Omental fat pad (tissue), 4 donors: ENCODE measurements around the gene PNLIPRP3. TPM values are rescaled to one million over a fixed set of nuclear protein-coding genes. Genes with fewer than 3 reads are reported as not detected.

ENCODE experiments used
- ATAC-seq: fragments of 150-250 bp; one replicate; pipeline ENCODE4 v1.9.1; 2016; ENCODE audit warnings: mild to moderate bottlenecking, moderate library complexity; ENCODE audit not compliant: low FRiP score
- DNase-seq: peaks from one replicate; pipeline ENCODE4 v3.0.0-alpha.2; 2019; ENCODE audit warnings: low spot score
- total RNA-seq, 4 donors: library from RNA; depleted of rRNA; stranded (reverse); fragments of >200 nt; gene quantifications; one replicate each; pipeline ENCODE4 v1.1.0, GENCODE V29; 2016
- TF ChIP-seq, protein P1 (sequence below), 3 donors: fragments of 450-650 bp; IDR thresholded peaks; one replicate each; pipeline ENCODE4 v1.5.1; 2016 to 2017; ENCODE audit warnings: antibody characterized with exemption in 3 of 3, mild to moderate bottlenecking in 3 of 3, moderate library complexity in 2 of 3

PNLIPRP3 gene
- total RNA-seq, 4 donors from 2014 or later: 0.31 to 0.63 TPM; not detected in 2

DNA sequence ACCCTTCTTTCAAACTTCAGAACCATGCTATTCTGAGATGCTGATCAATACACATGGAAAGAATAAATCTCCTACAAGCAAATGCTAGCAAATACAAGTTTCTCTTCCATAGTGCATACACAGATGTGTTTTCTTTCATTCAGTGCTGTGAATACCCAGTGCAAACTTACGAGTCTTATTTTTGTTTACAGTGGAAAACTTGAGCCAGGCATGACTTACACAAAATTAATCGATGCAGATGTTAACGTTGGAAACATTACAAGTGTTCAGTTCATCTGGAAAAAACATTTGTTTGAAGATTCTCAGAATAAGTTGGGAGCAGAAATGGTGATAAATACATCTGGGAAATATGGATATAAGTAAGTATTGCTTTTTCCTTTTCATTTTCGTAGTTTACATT, 48.8 kb downstream of the PNLIPRP3 start:
- ATAC-seq: no peak
- TF ChIP-seq, protein P1, sequence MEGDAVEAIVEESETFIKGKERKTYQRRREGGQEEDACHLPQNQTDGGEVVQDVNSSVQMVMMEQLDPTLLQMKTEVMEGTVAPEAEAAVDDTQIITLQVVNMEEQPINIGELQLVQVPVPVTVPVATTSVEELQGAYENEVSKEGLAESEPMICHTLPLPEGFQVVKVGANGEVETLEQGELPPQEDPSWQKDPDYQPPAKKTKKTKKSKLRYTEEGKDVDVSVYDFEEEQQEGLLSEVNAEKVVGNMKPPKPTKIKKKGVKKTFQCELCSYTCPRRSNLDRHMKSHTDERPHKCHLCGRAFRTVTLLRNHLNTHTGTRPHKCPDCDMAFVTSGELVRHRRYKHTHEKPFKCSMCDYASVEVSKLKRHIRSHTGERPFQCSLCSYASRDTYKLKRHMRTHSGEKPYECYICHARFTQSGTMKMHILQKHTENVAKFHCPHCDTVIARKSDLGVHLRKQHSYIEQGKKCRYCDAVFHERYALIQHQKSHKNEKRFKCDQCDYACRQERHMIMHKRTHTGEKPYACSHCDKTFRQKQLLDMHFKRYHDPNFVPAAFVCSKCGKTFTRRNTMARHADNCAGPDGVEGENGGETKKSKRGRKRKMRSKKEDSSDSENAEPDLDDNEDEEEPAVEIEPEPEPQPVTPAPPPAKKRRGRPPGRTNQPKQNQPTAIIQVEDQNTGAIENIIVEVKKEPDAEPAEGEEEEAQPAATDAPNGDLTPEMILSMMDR (IDR thresholded peaks at IDR 0.05): no peak
- DNase-seq: no peak

DNA sequence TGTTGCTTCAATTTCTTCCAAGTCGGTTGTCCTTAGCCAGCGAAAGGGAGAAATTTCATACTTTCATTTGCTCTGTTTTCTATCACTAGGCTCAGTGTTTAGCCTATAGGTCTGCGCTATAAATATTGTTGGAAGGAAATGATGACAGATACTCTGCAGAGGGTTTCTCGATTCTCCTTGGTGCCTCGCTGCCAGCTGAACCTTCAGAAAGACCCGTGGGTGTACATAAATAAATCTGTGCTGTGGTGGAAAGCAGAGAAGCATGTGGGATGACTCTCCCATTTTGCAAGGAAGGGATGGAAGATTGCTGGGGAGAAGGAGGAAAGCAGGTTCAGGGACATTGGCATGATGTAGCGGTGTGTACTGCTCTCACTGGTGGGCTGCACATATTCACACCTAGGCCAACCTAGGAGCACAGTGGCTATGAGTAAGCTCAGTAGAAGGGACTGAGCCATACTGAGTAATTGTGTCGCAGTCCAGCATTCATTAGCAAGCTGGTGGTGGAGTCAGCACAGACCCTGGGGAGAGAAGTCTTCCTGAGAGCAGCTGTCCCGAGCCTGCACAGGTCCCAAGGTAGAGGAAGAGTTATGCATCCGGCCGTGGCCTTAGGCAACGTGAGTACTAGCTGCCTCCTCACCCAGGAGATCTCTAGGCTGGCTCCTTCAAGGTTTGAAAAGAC, 50.5 kb downstream of the PNLIPRP3 start:
- TF ChIP-seq, protein P1 (IDR thresholded peaks at IDR 0.05): no peak
- ATAC-seq: no peak

DNA sequence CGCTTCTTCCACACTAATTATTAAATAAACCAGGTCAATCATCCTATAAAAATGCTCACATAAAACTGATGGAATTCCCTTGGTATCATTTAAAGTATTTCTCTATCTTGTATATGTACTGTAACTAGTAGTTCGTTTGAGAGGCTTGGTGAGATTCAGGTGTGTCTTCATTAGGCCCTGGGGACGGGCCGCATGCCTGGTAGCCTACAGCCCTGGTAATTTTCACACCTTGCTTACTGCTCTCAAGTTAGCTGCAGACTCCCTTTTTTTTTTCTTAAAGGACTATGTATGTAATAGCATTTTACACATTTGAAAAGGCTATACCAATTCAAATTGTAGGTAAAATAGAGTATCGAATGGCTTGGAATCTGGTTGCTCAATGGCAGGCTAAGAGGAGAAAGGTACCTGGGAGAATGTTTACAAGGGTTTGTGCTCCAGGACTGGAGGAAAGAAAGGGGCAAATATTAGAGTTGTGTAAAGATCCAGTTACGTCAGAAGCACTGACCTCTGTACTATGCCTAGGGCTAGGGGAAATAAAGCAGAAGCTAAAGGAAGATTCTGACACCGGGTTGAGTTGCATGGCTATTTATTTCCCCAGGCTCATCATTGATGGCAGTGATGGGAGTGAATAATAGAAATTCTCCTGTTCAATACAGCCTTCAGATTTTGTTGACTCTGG, 59.3 kb downstream of the PNLIPRP3 start:
- ATAC-seq (no peak), DNase-seq (no peak)
- TF ChIP-seq, protein P1 (IDR thresholded peaks at IDR 0.05): no peak

More for the DNA sequence above, 50.5 kb downstream of the PNLIPRP3 start:
- no peak for DNase-seq

DNA sequence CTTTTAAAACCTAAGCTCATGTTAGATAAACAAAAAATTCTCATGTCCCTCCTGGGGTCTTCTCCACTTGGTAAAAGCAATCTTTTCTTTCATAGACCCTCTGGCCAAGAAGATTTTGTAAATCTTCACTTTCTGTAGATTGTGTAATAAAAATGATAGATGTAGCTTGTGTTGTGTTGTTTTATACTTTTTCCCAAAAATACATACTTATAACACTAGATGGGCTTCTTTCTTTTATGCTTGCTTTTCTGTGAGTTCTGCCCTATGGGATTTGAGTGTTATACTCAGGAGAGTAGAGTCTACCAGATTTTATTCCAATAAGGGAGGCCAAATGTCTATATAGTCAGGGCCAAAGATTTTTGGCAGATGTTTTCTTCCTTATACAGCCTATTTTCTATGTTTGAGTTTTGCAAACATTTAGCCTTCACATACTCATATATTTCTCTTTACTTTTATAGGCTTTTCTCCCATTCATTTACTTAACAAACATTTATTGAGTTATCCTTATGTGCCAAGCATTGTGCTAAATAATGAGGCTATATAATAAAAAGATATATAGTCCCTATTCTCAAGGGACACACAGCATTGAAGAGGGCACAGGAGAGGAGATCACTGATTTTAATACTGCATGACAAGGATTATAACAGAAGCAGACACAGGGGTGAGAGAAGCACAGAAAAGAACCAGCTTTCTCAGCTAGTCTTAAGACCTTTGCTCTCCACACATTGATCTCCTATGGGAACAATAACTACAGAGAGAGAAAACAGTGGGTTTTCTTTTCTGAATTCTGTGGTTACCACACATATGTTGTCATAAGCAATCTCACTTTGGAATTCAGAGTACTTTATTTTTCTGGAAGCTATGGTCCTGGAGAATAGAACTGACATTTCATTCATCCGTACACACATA, 60.1 kb downstream of the PNLIPRP3 start:
- no peak for DNase-seq
- TF ChIP-seq, protein P1 (IDR thresholded peaks at IDR 0.05): no peak
- no peak for ATAC-seq

DNA sequence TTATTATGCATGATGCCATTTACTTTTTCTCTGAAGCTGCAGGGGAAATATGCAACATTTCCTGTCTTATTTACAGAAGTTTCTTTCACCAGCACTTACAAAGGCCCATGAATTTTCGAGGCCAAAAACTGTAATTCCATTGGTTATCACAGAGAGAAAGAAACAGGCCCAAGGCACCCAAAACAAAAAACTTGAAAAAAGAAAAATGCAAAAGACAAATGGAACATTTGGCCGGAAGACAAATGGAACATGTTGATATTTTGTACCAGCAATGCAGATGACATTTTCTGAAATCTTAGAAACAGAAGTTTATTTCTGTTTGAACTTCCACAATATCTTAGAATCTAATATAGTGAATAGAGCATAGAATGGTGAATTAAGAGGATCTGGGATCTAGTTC, 61.8 kb downstream of the PNLIPRP3 start:
- DNase-seq (no peak), ATAC-seq (no peak)
- TF ChIP-seq, protein P1 (IDR thresholded peaks at IDR 0.05): no peak

DNA sequence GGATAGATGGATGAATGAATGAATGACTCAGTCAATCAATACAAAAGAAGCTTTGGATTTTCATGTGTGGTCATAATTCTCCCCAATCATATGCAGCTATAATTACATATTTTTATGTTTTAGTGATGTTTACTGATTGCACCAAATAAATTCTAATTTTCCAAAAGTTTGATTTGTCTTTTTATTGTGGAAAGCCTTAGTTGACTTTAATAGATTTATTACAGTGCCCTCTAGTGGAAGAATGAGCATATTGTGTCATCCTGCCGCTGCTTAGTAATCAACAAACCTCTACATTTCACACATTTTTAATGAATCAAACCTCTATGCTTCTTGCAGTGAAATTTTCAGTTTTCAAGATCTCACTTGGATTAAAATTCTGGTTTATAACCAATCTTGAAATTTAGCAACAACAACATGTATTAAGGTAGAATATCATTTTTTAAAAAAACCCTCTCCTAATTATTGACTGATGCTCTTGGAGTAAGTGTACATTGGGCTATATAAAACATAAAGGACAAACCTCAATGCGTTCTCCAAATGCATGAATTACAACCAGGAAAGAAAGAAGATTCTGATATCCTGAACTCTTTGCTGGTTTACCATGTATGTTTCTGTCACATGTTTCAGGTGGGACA, 62.5 kb downstream of the PNLIPRP3 start:
- ATAC-seq (no peak), DNase-seq (no peak)
- TF ChIP-seq, protein P1 (IDR thresholded peaks at IDR 0.05): no peak
